Endodermal cell (in vitro differentiated cells): ENCODE results near the gene CHIC1. TPM values are rescaled to one million over a fixed set of nuclear protein-coding genes. Genes with fewer than 3 reads are reported as not detected.
"Not testable (repeated sequence)": the region's sequence is repeated elsewhere in the genome, so short reads cannot be mapped to it uniquely, and the experiment has no call there.

Experiments
- DNase-seq: peaks from one replicate; pipeline ENCODE4 v3.0.0-alpha.2; 2017
- H3K27ac ChIP-seq: 2 replicates; pipeline ENCODE4 v1.5.1; 2013; ENCODE audit warnings: mild to moderate bottlenecking, low read depth, low read length, moderate library complexity
- H3K27me3 ChIP-seq: 2 replicates; pipeline ENCODE4 v1.6.1; 2013; ENCODE audit warnings: mild to moderate bottlenecking, low read length, moderate library complexity; ENCODE audit not compliant: insufficient read depth, control insufficient read depth, poor library complexity, severe bottlenecking
- H3K36me3 ChIP-seq: 2 replicates; pipeline ENCODE4 v1.7.0; 2013; ENCODE audit warnings: mild to moderate bottlenecking, low read length, moderate library complexity; ENCODE audit not compliant: control insufficient read depth, insufficient read depth
- H3K4me1 ChIP-seq: one replicate; pipeline ENCODE4 v1.7.0; 2013; ENCODE audit warnings: low read length; ENCODE audit not compliant: control insufficient read depth, insufficient read depth
- H3K4me3 ChIP-seq: 2 replicates; pipeline ENCODE4 v1.5.1; 2013; ENCODE audit warnings: mild to moderate bottlenecking, low read length, moderate library complexity
- H3K9ac ChIP-seq: 2 replicates; pipeline ENCODE4 v1.6.1; 2013; ENCODE audit warnings: mild to moderate bottlenecking, low read length, moderate library complexity; ENCODE audit not compliant: poor library complexity, severe bottlenecking; ENCODE audit errors: extremely low read depth
- H3K9me3 ChIP-seq: 2 replicates; pipeline ENCODE4 v1.6.1; 2013; ENCODE audit warnings: mild to moderate bottlenecking, low read length, moderate library complexity; ENCODE audit not compliant: control insufficient read depth
- H3K27ac Mint-ChIP-seq: 2 replicates; pipeline ENCODE4 v1.8.0; 2020; ENCODE audit warnings: mixed read lengths
- H3K27me3 Mint-ChIP-seq: 2 replicates; pipeline ENCODE4 v1.8.0; 2021; ENCODE audit warnings: mild to moderate bottlenecking, mixed read lengths; ENCODE audit not compliant: insufficient read depth
- H3K36me3 Mint-ChIP-seq: 2 replicates; pipeline ENCODE4 v1.8.0; 2020; ENCODE audit warnings: low read depth, mixed read lengths
- H3K4me1 Mint-ChIP-seq: 2 replicates; pipeline ENCODE4 v1.8.0; 2020; ENCODE audit warnings: mixed read lengths
- H3K4me3 Mint-ChIP-seq: 2 replicates; pipeline ENCODE4 v1.8.0; 2020; ENCODE audit warnings: mild to moderate bottlenecking, moderate library complexity, mixed read lengths
- H3K9me3 Mint-ChIP-seq: 2 replicates; pipeline ENCODE4 v1.8.0; 2020; ENCODE audit warnings: mild to moderate bottlenecking, mixed read lengths
- CTCF ChIP-seq: fragments of 200-600 bp; sonication (generic); conservative IDR thresholded peaks from 2 replicates; pipeline ENCODE4 v1.5.0; 2021; ENCODE audit warnings: antibody characterized with exemption, mild to moderate bottlenecking
- WGBS, 2 experiments: methylation state at CpG; one replicate each; pipeline versions ENCODE4 v1.1.5 to v1.1.7; 2013; ENCODE audit warnings: missing lambda C conversion rate in 2 of 2, mixed read lengths in 1 of 2; ENCODE audit not compliant: insufficient coverage in 1 of 2, insufficient read length in 1 of 2; 5-methylcytosine and 5-hydroxymethylcytosine counted together
- long read RNA-seq, 4 experiments: library from polyadenylated mRNA in 2 of 4; library from RNA in 1 of 4; library from capped mRNA in 1 of 4; stranded (forward) in 3 of 4; unstranded in 1 of 4; transcript quantifications; one replicate each; pipeline ENCODE4 v2.0.0, GENCODE V29; 2020 to 2021; ENCODE audit warnings: inconsistent platforms in 1 of 4
- polyA plus RNA-seq, 2 experiments: library from polyadenylated mRNA; stranded (reverse); fragments of 50-300 nt; gene quantifications; one replicate each; pipeline ENCODE4 v1.2.3, GENCODE V29; 2013
- total RNA-seq, 2 donors: library from RNA; stranded (reverse); fragmentation: NEBNext Ultra II Directional in 1 of 2; extraction: Animal tissue kit (Norgen Biotek cat#: 25700) in 1 of 2; gene quantifications; 2 replicates in 1 of 2; 3 replicates in 1 of 2; pipeline ENCODE4 v1.2.1, GENCODE V29; 2021

The CHIC1 gene
- 1 to 10 TPM; 6.1 to 7.4 TPM for total RNA-seq
- 5.4 TPM for polyA plus RNA-seq (2013, experiment 1 of 2)
- 5.4 TPM for polyA plus RNA-seq (2013, experiment 2 of 2)
- long read RNA-seq, experiment 1, partial matches to known transcripts = 0 of 2 reads
- long read RNA-seq, experiment 1, other reads (novel, unspliced or antisense) = 2 of 2 reads
- long read RNA-seq, experiment 2, full-length matches to known transcripts = 1 of 5 reads
- long read RNA-seq, experiment 2, partial matches to known transcripts = 0 of 5 reads
- long read RNA-seq, experiment 2, other reads (novel, unspliced or antisense) = 4 of 5 reads
- long read RNA-seq, experiment 3 = 0 reads
- long read RNA-seq, experiment 4 = 0 reads

DNA sequence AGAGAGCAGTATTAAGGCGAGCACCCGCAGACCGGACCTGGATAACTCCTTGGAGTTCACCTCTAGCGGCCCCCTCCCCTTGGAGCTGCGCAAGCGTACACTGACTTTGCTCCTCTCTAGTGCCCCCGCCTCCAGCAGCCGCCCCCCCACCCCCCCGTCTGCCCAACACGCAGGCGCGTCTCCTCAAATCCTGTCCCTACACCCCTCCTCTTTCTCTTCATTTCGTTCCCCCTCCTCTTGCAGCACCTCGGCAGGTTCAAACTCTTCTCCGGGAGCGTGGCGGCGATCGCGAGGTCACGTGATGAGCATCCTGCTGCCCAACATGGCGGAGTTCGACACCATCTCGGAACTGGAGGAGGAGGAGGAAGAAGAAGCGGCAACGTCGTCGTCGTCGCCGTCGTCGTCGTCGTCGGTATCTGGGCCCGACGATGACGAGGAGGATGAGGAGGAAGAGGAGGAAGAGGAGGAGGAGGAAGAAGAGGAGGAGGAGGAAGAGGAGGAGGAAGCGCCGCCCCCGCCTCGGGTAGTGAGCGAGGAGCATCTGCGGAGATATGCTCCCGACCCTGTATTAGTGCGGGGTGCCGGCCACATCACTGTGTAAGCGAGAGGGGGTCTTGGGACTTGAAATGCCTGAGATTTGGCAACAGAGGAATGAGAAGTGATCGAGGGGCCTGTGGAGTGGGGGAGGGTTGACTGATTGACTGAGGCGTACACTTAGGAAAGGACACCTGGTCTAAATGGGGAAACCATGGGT lies at the start of gene CHIC1:
Gene CHIC1 (plus strand): TSS at position 214 of the 754 bp plus-strand sequence. CDS start 88 bp downstream, at position 302.
- Histone ChIP-seq H3K27me3 (peaks cover 15% of the 10 kb centered on the region), H3K4me1 (peaks cover 4% of the 10 kb centered on the region), H3K36me3 (no peaks in the 10 kb centered on the region), H3K27ac (peak within 1 kb of the TSS; percentile 66), H3K9me3 (no peaks in the 10 kb centered on the region), H3K9ac (peak within 1 kb of the TSS; percentile 57), H3K4me3 (peak within 1 kb of the TSS; percentile 90)
- no peaks in the 10 kb centered on the region for H3K4me1 Mint-ChIP-seq
- peak within 1 kb of the TSS; percentile 77 for H3K4me3 Mint-ChIP-seq
- peak; percentile 90 for DNase-seq
- H3K9me3 Mint-ChIP-seq = peaks cover 3% of the 10 kb centered on the region
- H3K27me3 Mint-ChIP-seq = no peaks in the 10 kb centered on the region
- WGBS, 2 experiments = 0% methylated on average over 7 to 40 of the region's 51 CpGs
- peak within 1 kb of the TSS; percentile 94 for H3K27ac Mint-ChIP-seq
- TF ChIP-seq CTCF = no peak
- H3K36me3 Mint-ChIP-seq = no peaks in the 10 kb centered on the region

DNA sequence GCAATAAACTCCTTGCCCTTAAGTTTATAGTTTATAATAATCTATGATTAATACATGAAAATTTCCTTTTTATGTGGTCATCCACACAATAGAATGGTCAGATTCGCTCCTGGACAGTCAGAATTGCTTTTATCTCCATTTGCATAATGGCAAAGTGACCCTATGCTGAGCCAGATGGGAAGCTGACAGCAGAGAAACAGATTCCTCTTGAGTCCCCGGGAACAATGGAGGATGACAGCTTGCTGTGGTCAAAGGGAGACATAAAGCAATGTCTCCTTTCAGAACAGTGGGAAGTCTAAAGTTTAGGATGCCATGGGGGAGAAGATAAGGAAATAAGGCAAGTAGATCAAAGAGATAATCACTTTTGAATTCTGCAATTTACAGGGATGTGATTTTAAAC lies 40.2 kb upstream of the CHIC1 start:
- not testable (repeated sequence) for H3K4me3 Mint-ChIP-seq, H3K9ac ChIP-seq, H3K27ac Mint-ChIP-seq, H3K9me3 ChIP-seq, H3K36me3 ChIP-seq, H3K27ac ChIP-seq, H3K27me3 Mint-ChIP-seq, H3K4me1 ChIP-seq, DNase-seq, H3K4me1 Mint-ChIP-seq, H3K4me3 ChIP-seq, H3K27me3 ChIP-seq, H3K36me3 Mint-ChIP-seq
- peaks cover 26% of the 10 kb centered on the region for H3K9me3 Mint-ChIP-seq
- WGBS, 2 experiments = 60 to 83% methylated on average over 1 to 2 of the region's 2 CpGs

DNA sequence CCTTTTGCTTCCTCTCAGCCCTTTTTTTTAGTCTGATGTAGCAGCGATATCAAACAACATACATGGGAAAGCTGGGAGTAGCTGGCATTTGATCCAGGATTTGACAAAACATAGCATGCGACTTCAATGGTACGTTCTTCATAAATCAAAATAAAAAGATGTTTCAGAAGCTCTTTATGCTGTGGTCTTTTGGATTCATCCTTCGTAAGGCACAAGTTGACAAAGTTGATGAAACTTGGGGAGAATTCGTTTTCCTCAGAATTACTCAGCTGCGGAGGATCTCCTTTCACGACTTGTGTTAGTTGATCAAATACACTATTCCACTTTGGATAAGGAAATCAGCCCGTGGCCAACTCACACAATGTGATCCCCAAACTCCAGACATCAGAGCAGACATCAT lies 38.1 kb upstream of the CHIC1 start:
- H3K36me3 Mint-ChIP-seq = peaks cover 19% of the 10 kb centered on the region
- no peaks in the 10 kb centered on the region for H3K36me3 ChIP-seq
- no peak overlapping the region for H3K9ac ChIP-seq
- no peak overlapping the region for H3K4me3 ChIP-seq
- no peak for TF ChIP-seq CTCF
- H3K27ac Mint-ChIP-seq = no peak overlapping the region
- H3K9me3 ChIP-seq = peaks cover 6% of the 10 kb centered on the region
- no peaks in the 10 kb centered on the region for H3K4me1 ChIP-seq
- H3K4me1 Mint-ChIP-seq = peaks cover 8% of the 10 kb centered on the region
- H3K9me3 Mint-ChIP-seq = peaks cover 47% of the 10 kb centered on the region
- H3K27me3 ChIP-seq = no peaks in the 10 kb centered on the region
- DNase-seq = no peak
- no peak overlapping the region for H3K4me3 Mint-ChIP-seq
- H3K27me3 Mint-ChIP-seq = peaks cover 3% of the 10 kb centered on the region
- WGBS, 2 experiments = 92 to 97% methylated on average over 3 to 8 of the region's 8 CpGs
- no peak overlapping the region for H3K27ac ChIP-seq
